HCT116 (cell line): Measurements from ENCODE around the gene ARHGAP1. TPM values are rescaled to one million over a fixed set of nuclear protein-coding genes. Genes with fewer than 3 reads are reported as not detected.

ENCODE experiments used
- ATAC-seq: fragments of 200-7000 bp; cut with Tn5 transposase; 2 replicates; pipeline ENCODE4 v1.9.1; 2020; ENCODE audit warnings: mild to moderate bottlenecking, moderate library complexity
- BruUV-seq: library from RNA; stranded (reverse); fragments of 400-500 nt; replicated peaks from 2 replicates; lab custom pipeline; 2021; lab: Mats Ljungman, UMichigan
- CTCF ChIA-PET: fragments of 300-600 bp; sonication (Branson Sonifier 250); formaldehyde crosslinking; loops from one replicate; lab custom pipeline; 2021; ENCODE audit warnings: antibody characterized with exemption; lab: Charles Lee
- POLR2A ChIA-PET: fragments of 300-600, 350-600 bp; sonication (Branson Sonifier 250); formaldehyde crosslinking; loops from one replicate; lab custom pipeline; 2021; ENCODE audit warnings: antibody characterized with exemption; lab: Charles Lee
- RAD21 ChIA-PET, 2 experiments: fragments of 300-600 bp; sonication (Branson Sonifier 250); formaldehyde crosslinking; loops; one replicate each; lab custom pipeline; 2023; ENCODE audit warnings: low total read pairs in 2 of 2; ENCODE audit not compliant: uncharacterized antibody in 2 of 2, unreplicated experiment in 2 of 2, low non-redundant PET in 1 of 2; lab: Charles Lee
- DNase-seq: peaks from one replicate; pipeline ENCODE4 v3.0.0-alpha.2; 2010; ENCODE audit warnings: low read depth, low spot score
- H2AFZ ChIP-seq: fragments of 200-600 bp; shearing (Covaris generic), sonication (generic); 2 replicates; pipeline ENCODE4 v1.6.1; 2017; ENCODE audit warnings: low read depth, mixed run types, mixed read lengths, antibody characterized with exemption, low read length; ENCODE audit not compliant: poor library complexity, severe bottlenecking
- H3K27ac ChIP-seq: 2 replicates; pipeline ENCODE4 v1.5.1; 2012; ENCODE audit warnings: low read depth, low read length
- H3K27me3 ChIP-seq: fragments of 200-600 bp; sonication (generic); 2 replicates; pipeline ENCODE4 v1.6.1; 2016; ENCODE audit warnings: mixed run types, low read length, mixed read lengths; ENCODE audit not compliant: insufficient read depth
- H3K36me3 ChIP-seq, 2 experiments: fragments of 200-500 bp in 1 of 2; fragments of 200-600 bp in 1 of 2; sonication (Bioruptor generic) in 1 of 2; sonication (generic) in 1 of 2; 2 replicates each; pipeline versions ENCODE4 v1.5.1 to v1.6.1; 2014 to 2016; ENCODE audit warnings: low read length in 2 of 2, inconsistent platforms in 1 of 2, mixed read lengths in 1 of 2, mixed run types in 1 of 2; ENCODE audit not compliant: insufficient read depth in 2 of 2, control insufficient read depth in 1 of 2
- H3K4me1 ChIP-seq, 2 experiments: fragments of 200-600 bp in 1 of 2; sonication (generic) in 1 of 2; 2 replicates each; pipeline versions ENCODE4 v1.5.1 to v1.6.1; 2012 to 2017; ENCODE audit warnings: low read length in 2 of 2, inconsistent platforms in 1 of 2, mild to moderate bottlenecking in 1 of 2, mixed read lengths in 1 of 2, mixed run types in 1 of 2, moderate library complexity in 1 of 2; ENCODE audit not compliant: insufficient read depth in 2 of 2, control insufficient read depth in 1 of 2
- H3K4me2 ChIP-seq: fragments of 200-600 bp; sonication (generic); 2 replicates; pipeline ENCODE4 v1.6.1; 2017; ENCODE audit warnings: mixed run types, low read length, mixed read lengths
- H3K4me3 ChIP-seq, 2 experiments: fragments of 200-600 bp in 1 of 2; sonication (generic) in 1 of 2; replicated peaks in 1 of 2; 2 replicates each; pipeline ENCODE4 v1.5.1; 2011 to 2016; ENCODE audit warnings: low read length in 2 of 2, control low read depth in 1 of 2, low read depth in 1 of 2, mild to moderate bottlenecking in 1 of 2, mixed read lengths in 1 of 2, mixed run types in 1 of 2
- H3K79me2 ChIP-seq: fragments of 200-600 bp; sonication (generic); 2 replicates; pipeline ENCODE4 v1.6.1; 2017; ENCODE audit warnings: mild to moderate bottlenecking, mixed run types, low read length, moderate library complexity, mixed read lengths; ENCODE audit not compliant: insufficient read depth
- H3K9ac ChIP-seq: fragments of 200-600 bp; sonication (generic); 2 replicates; pipeline ENCODE4 v1.6.1; 2016; ENCODE audit warnings: low read length, mixed read lengths
- H3K9me2 ChIP-seq: fragments of 200-600 bp; sonication (generic), shearing (Covaris generic); 2 replicates; pipeline ENCODE4 v1.6.1; 2017; ENCODE audit warnings: mixed run types, mild to moderate bottlenecking, moderate library complexity; ENCODE audit not compliant: insufficient read depth
- H3K9me3 ChIP-seq, 2 experiments: fragments of 200-500 bp in 1 of 2; fragments of 200-600 bp in 1 of 2; sonication (Bioruptor generic) in 1 of 2; sonication (generic) in 1 of 2; 2 replicates each; pipeline ENCODE4 v1.6.1; 2014 to 2017; ENCODE audit warnings: low read length in 2 of 2, mixed read lengths in 2 of 2, inconsistent platforms in 1 of 2, low read depth in 1 of 2, mild to moderate bottlenecking in 1 of 2, mixed run types in 1 of 2, moderate library complexity in 1 of 2; ENCODE audit not compliant: control insufficient read depth in 1 of 2, insufficient read depth in 1 of 2
- H4K20me1 ChIP-seq: fragments of 200-600 bp; sonication (generic), shearing (Covaris generic); 2 replicates; pipeline ENCODE4 v1.6.1; 2017; ENCODE audit warnings: mixed run types, mild to moderate bottlenecking, moderate library complexity; ENCODE audit not compliant: insufficient read depth
- CTCF ChIP-seq, 3 experiments: fragments of 200-600 bp in 1 of 3; sonication (generic) in 1 of 3; IDR thresholded peaks in 2 of 3; conservative IDR thresholded peaks in 1 of 3; 2 replicates each; pipeline ENCODE4 v1.5.1; 2012 to 2017; ENCODE audit warnings: low read depth in 2 of 3, low read length in 2 of 3, antibody characterized with exemption in 1 of 3, borderline replicate concordance in 1 of 3, control low read depth in 1 of 3, mild to moderate bottlenecking in 1 of 3, mixed read lengths in 1 of 3, mixed run types in 1 of 3, moderate library complexity in 1 of 3; ENCODE audit not compliant: insufficient read depth in 1 of 3
- ELF1 ChIP-seq: IDR thresholded peaks from 2 replicates; pipeline ENCODE4 v1.6.1; 2012; ENCODE audit warnings: low read depth, borderline replicate concordance
- POLR2A ChIP-seq: IDR thresholded peaks from 2 replicates; pipeline ENCODE4 v1.7.0; 2011; ENCODE audit warnings: borderline replicate concordance; ENCODE audit not compliant: insufficient read depth, insufficient read length; ENCODE audit errors: extremely low read depth
- POLR2AphosphoS5 ChIP-seq: IDR thresholded peaks from 2 replicates; pipeline ENCODE4 v1.6.1; 2011; ENCODE audit warnings: mild to moderate bottlenecking, low read depth, low read length, moderate library complexity
- SIN3A ChIP-seq: IDR thresholded peaks from 2 replicates; pipeline ENCODE4 v1.6.1; 2012; ENCODE audit warnings: low read depth
- TCF7L2 ChIP-seq: IDR thresholded peaks from 2 replicates; pipeline ENCODE4 v1.7.0; 2011; ENCODE audit warnings: borderline replicate concordance, inconsistent platforms; ENCODE audit not compliant: insufficient read depth, insufficient read length; ENCODE audit errors: extremely low read depth
- intact Hi-C: fragments of 100-400 bp; cut with micrococcal nuclease; formaldehyde crosslinking; loops from 2 replicates; pipeline ENCODE4 v1.10.0; 2022
- total RNA-seq: library from RNA; stranded (reverse); gene quantifications from one replicate; pipeline ENCODE4 v1.2.1, GENCODE V29; 2021; ENCODE audit not compliant: unreplicated experiment

The ARHGAP1 gene
- total RNA-seq, 1 experiment from 2014 or later, result 36.9 TPM

- H3K4me2 ChIP-seq, result no peak overlapping the region
- DNase-seq, result no peak
- H3K9me2 ChIP-seq, result no peaks in the 10 kb centered on the region
- no peak overlapping the region for H3K27ac ChIP-seq
- peaks cover 6 to 8% of the 10 kb centered on the region in 2 experiments; a peak in 3 of 4 replicates for H3K4me1 ChIP-seq
- ATAC-seq, result no peak
- H4K20me1 ChIP-seq, result no peaks in the 10 kb centered on the region
- no peaks in the 10 kb centered on the region for H3K9me3 ChIP-seq
- H3K79me2 ChIP-seq, result no peaks in the 10 kb centered on the region; the same call in none of the 2 replicates
- no peak overlapping the region for H3K4me3 ChIP-seq
- no peak overlapping the region for H3K9ac ChIP-seq
- intact Hi-C loops, result no loop called here
- ChIA-PET CTCF (no interaction called here), RAD21 (no interaction called here)
- BruUV-seq, result no TSS peak
- H3K27me3 ChIP-seq, result no peaks in the 10 kb centered on the region
- no peak for TF ChIP-seq TCF7L2
- no peak for TF ChIP-seq POLR2AphosphoS5
- TF ChIP-seq, all 23 proteins: peak for 0
- POLR2A ChIA-PET, result no interaction called here
- Histone ChIP-seq H3K36me3 (peaks cover 0 to 5% of the 10 kb centered on the region in 2 experiments; a peak in 2 of 4 replicates), H2AFZ (no peak overlapping the region)
Measured at GRCh38 chr11:46631676-46632075, 68.7 kb downstream of the ARHGAP1 start.

GRCh38 chr11:46630237-46630636, 70.2 kb downstream of the ARHGAP1 start:
- Histone ChIP-seq H3K36me3 (peaks cover 5 to 7% of the 10 kb centered on the region in 2 experiments; a peak in 3 of 4 replicates), H3K9me3 (no peaks in the 10 kb centered on the region), H3K27me3 (no peaks in the 10 kb centered on the region), H3K4me2 (no peak overlapping the region), H3K4me1 (peaks cover 8 to 9% of the 10 kb centered on the region in 2 experiments), H3K27ac (no peak overlapping the region), H3K9ac (no peak overlapping the region), H2AFZ (no peak overlapping the region), H3K9me2 (no peaks in the 10 kb centered on the region), H4K20me1 (no peaks in the 10 kb centered on the region), H3K4me3 (no peak overlapping the region), H3K79me2 (peaks cover 4% of the 10 kb centered on the region)
- TF ChIP-seq CTCF (IDR thresholded peaks at IDR 0.05 in 2 of 3, conservative IDR thresholded peaks at IDR 0.05 in 1 of 3; ENCODE audit: borderline replicate concordance in 1 of 3, insufficient read depth in 1 of 3, low read depth in 2 of 3, low read length in 2 of 3) (no peak), POLR2A (no peak), ELF1 (no peak), SIN3A (no peak)
- CTCF ChIA-PET, result no interaction called here
- RAD21 ChIA-PET, result no interaction called here
- DNase-seq (no peak), ATAC-seq (no peak)
- POLR2A ChIA-PET, result no interaction called here
- no TSS peak for BruUV-seq
- intact Hi-C loops, result no loop called here
